Immature natural killer cell (primary cell): ENCODE results near the gene TEK. TPM values are rescaled to one million over a fixed set of nuclear protein-coding genes. Genes with fewer than 3 reads are reported as not detected.
A peak's percentile ranks its signal among the peaks of the same experiment; 100 is the strongest.
"Not testable (repeated sequence)": the region's sequence is repeated elsewhere in the genome, so short reads cannot be mapped to it uniquely, and the experiment has no call there.

Source experiments
- DNase-seq, 3 donors: peaks; one replicate each; pipeline ENCODE4 v3.0.0; 2022; ENCODE audit warnings: mixed read lengths in 1 of 3
- H3K27ac Mint-ChIP-seq, 6 donors: one replicate each; pipeline ENCODE4 v1.8.0; 2020; ENCODE audit warnings: mixed read lengths in 6 of 6, mild to moderate bottlenecking in 5 of 6, inconsistent platforms in 4 of 6, moderate library complexity in 3 of 6
- H3K27me3 Mint-ChIP-seq, 3 donors: one replicate each; pipeline ENCODE4 v1.8.0; 2020 to 2021; ENCODE audit warnings: low read depth in 3 of 3, mild to moderate bottlenecking in 3 of 3, mixed read lengths in 3 of 3, moderate library complexity in 3 of 3, inconsistent platforms in 1 of 3
- H3K36me3 Mint-ChIP-seq, 3 donors: one replicate each; pipeline ENCODE4 v1.8.0; 2020; ENCODE audit warnings: mixed read lengths in 3 of 3, inconsistent platforms in 2 of 3, mild to moderate bottlenecking in 2 of 3
- H3K4me1 Mint-ChIP-seq, 2 donors: one replicate each; pipeline ENCODE4 v1.8.0; 2020; ENCODE audit warnings: inconsistent platforms in 2 of 2, mild to moderate bottlenecking in 2 of 2, mixed read lengths in 2 of 2, moderate library complexity in 1 of 2
- H3K4me3 Mint-ChIP-seq, 5 donors: one replicate each; pipeline ENCODE4 v1.8.0; 2020; ENCODE audit warnings: mild to moderate bottlenecking in 5 of 5, mixed read lengths in 5 of 5, inconsistent platforms in 3 of 5, moderate library complexity in 3 of 5
- H3K9me3 Mint-ChIP-seq, 6 donors: one replicate each; pipeline ENCODE4 v1.8.0; 2020; ENCODE audit warnings: mild to moderate bottlenecking in 6 of 6, mixed read lengths in 6 of 6, inconsistent platforms in 4 of 6, moderate library complexity in 3 of 6
- polyA plus RNA-seq, 3 donors: library from polyadenylated mRNA; unstranded; fragments of 300-500 nt; fragmentation: Illumina TruSeq; gene quantifications; one replicate each; pipeline ENCODE4 v1.2.3, GENCODE V29; 2021

Gene TEK
- polyA plus RNA-seq, 3 donors from 2014 or later, result not detected

GRCh38 chr9:27093384-27094067 is 15.5 kb upstream of the TEK start:
- peak overlapping the region in 2 of 5 donors; percentile 2 to 9 for H3K4me3 Mint-ChIP-seq
- not testable (repeated sequence) for H3K27ac Mint-ChIP-seq, H3K4me1 Mint-ChIP-seq, DNase-seq, H3K36me3 Mint-ChIP-seq, H3K27me3 Mint-ChIP-seq
- H3K9me3 Mint-ChIP-seq, result peaks cover 0 to 19% (median 1%) of the 10 kb centered on the region in 6 donors

GRCh38 chr9:27094640-27095298 is 14.3 kb upstream of the TEK start:
- no peak overlapping the region for H3K4me3 Mint-ChIP-seq
- H3K27ac Mint-ChIP-seq, result no peak overlapping the region
- no peaks in the 10 kb centered on the region for H3K36me3 Mint-ChIP-seq
- no peak for DNase-seq
- peaks cover 0 to 17% (median 1%) of the 10 kb centered on the region in 6 donors for H3K9me3 Mint-ChIP-seq
- peaks cover 0 to 9% of the 10 kb centered on the region in 2 donors for H3K4me1 Mint-ChIP-seq
- peaks cover 2 to 8% (median 3%) of the 10 kb centered on the region in 3 donors for H3K27me3 Mint-ChIP-seq

- Mint-ChIP-seq H3K9me3 (no peaks in the 10 kb centered on the region), H3K4me3 (no peak overlapping the region), H3K27ac (no peak overlapping the region), H3K4me1 (no peaks in the 10 kb centered on the region), H3K27me3 (peaks cover 0 to 2% (median 0%) of the 10 kb centered on the region in 3 donors), H3K36me3 (no peaks in the 10 kb centered on the region)
- no peak for DNase-seq
Measured at GRCh38 chr9:27107241-27107640, 1.8 kb upstream of the TEK start.

- DNase-seq, result no peak
- Mint-ChIP-seq H3K27ac (no peak overlapping the region), H3K27me3 (peaks cover 1 to 2% (median 2%) of the 10 kb centered on the region in 3 donors), H3K9me3 (peaks cover 0 to 3% (median 0%) of the 10 kb centered on the region in 6 donors), H3K4me3 (no peak overlapping the region), H3K4me1 (no peaks in the 10 kb centered on the region), H3K36me3 (no peaks in the 10 kb centered on the region)
Measured at GRCh38 chr9:27109621-27110020, 596 bp downstream of the TEK start.

- H3K9me3 Mint-ChIP-seq, result peaks cover 0 to 3% (median 0%) of the 10 kb centered on the region in 6 donors
- H3K4me3 Mint-ChIP-seq, result no peak overlapping the region
- DNase-seq, result no peak
- no peak overlapping the region for H3K27ac Mint-ChIP-seq
- no peaks in the 10 kb centered on the region for H3K4me1 Mint-ChIP-seq
- peaks cover 1 to 2% (median 2%) of the 10 kb centered on the region in 3 donors for H3K27me3 Mint-ChIP-seq
- no peaks in the 10 kb centered on the region for H3K36me3 Mint-ChIP-seq
Measured at GRCh38 chr9:27110181-27110580, 1.2 kb downstream of the TEK start.

GRCh38 chr9:27112235-27112634 is 3.2 kb downstream of the TEK start:
- Mint-ChIP-seq H3K36me3 (peaks cover 0 to 7% (median 0%) of the 10 kb centered on the region in 3 donors), H3K4me3 (no peak overlapping the region), H3K9me3 (peaks cover 0 to 9% (median under 1%) of the 10 kb centered on the region in 6 donors), H3K27ac (no peak overlapping the region), H3K4me1 (no peaks in the 10 kb centered on the region), H3K27me3 (peaks cover 1 to 2% (median 2%) of the 10 kb centered on the region in 3 donors)
- DNase-seq, result no peak

- Mint-ChIP-seq H3K27ac (no peak overlapping the region), H3K27me3 (peaks cover 0 to 1% (median under 1%) of the 10 kb centered on the region in 3 donors), H3K9me3 (peaks cover 0 to 11% (median 3%) of the 10 kb centered on the region in 6 donors), H3K4me3 (no peak overlapping the region), H3K4me1 (no peaks in the 10 kb centered on the region), H3K36me3 (peaks cover 0 to 7% (median 0%) of the 10 kb centered on the region in 3 donors)
- no peak for DNase-seq
Measured at GRCh38 chr9:27117489-27118135, 8.6 kb downstream of the TEK start.

GRCh38 chr9:27118916-27119315 is 9.9 kb downstream of the TEK start:
- H3K27ac Mint-ChIP-seq, result no peak overlapping the region
- DNase-seq, result no peak
- H3K4me1 Mint-ChIP-seq, result no peaks in the 10 kb centered on the region
- H3K36me3 Mint-ChIP-seq, result peaks cover 0 to 7% (median 0%) of the 10 kb centered on the region in 3 donors
- H3K4me3 Mint-ChIP-seq, result no peak overlapping the region
- peaks cover 0 to 11% (median 3%) of the 10 kb centered on the region in 6 donors for H3K9me3 Mint-ChIP-seq
- no peaks in the 10 kb centered on the region for H3K27me3 Mint-ChIP-seq

GRCh38 chr9:27124151-27124550 is 15.1 kb downstream of the TEK start:
- Mint-ChIP-seq H3K36me3 (no peaks in the 10 kb centered on the region), H3K4me1 (no peaks in the 10 kb centered on the region), H3K4me3 (no peak overlapping the region), H3K9me3 (peaks cover 0 to 5% (median 2%) of the 10 kb centered on the region in 6 donors), H3K27me3 (peaks cover 0 to 2% (median 0%) of the 10 kb centered on the region in 3 donors), H3K27ac (no peak overlapping the region)
- DNase-seq, result no peak

GRCh38 chr9:27125030-27125429 is 16.0 kb downstream of the TEK start:
- no peak for DNase-seq
- peaks cover 0 to 5% (median under 1%) of the 10 kb centered on the region in 6 donors for H3K9me3 Mint-ChIP-seq
- H3K4me3 Mint-ChIP-seq, result no peak overlapping the region
- peaks cover 0 to 4% (median 1%) of the 10 kb centered on the region in 3 donors for H3K27me3 Mint-ChIP-seq
- H3K4me1 Mint-ChIP-seq, result no peaks in the 10 kb centered on the region
- H3K36me3 Mint-ChIP-seq, result no peaks in the 10 kb centered on the region
- no peak overlapping the region for H3K27ac Mint-ChIP-seq

GRCh38 chr9:27125936-27126335 is 16.9 kb downstream of the TEK start:
- peaks cover 0 to 4% (median 1%) of the 10 kb centered on the region in 3 donors for H3K27me3 Mint-ChIP-seq
- H3K36me3 Mint-ChIP-seq, result no peaks in the 10 kb centered on the region
- no peak overlapping the region for H3K4me3 Mint-ChIP-seq
- H3K4me1 Mint-ChIP-seq, result no peaks in the 10 kb centered on the region
- H3K9me3 Mint-ChIP-seq, result peaks cover 0 to 5% (median under 1%) of the 10 kb centered on the region in 6 donors
- no peak for DNase-seq
- H3K27ac Mint-ChIP-seq, result no peak overlapping the region

- Mint-ChIP-seq H3K4me3 (no peak overlapping the region), H3K27me3 (peaks cover 0 to 4% (median 1%) of the 10 kb centered on the region in 3 donors), H3K27ac (no peak overlapping the region), H3K9me3 (peaks cover 0 to 5% (median under 1%) of the 10 kb centered on the region in 6 donors), H3K36me3 (no peaks in the 10 kb centered on the region), H3K4me1 (no peaks in the 10 kb centered on the region)
- no peak for DNase-seq
Measured at GRCh38 chr9:27126670-27127069, 17.6 kb downstream of the TEK start.

- H3K4me3 Mint-ChIP-seq, result no peak overlapping the region
- no peak for DNase-seq
- no peaks in the 10 kb centered on the region for H3K4me1 Mint-ChIP-seq
- H3K36me3 Mint-ChIP-seq, result no peaks in the 10 kb centered on the region
- peaks cover 0 to 5% (median 0%) of the 10 kb centered on the region in 6 donors for H3K9me3 Mint-ChIP-seq
- no peak overlapping the region for H3K27ac Mint-ChIP-seq
- H3K27me3 Mint-ChIP-seq, result peaks cover 0 to 3% (median 1%) of the 10 kb centered on the region in 3 donors
Measured at GRCh38 chr9:27129221-27129620, 20.2 kb downstream of the TEK start.

- Mint-ChIP-seq H3K4me1 (no peaks in the 10 kb centered on the region), H3K27ac (no peak overlapping the region), H3K4me3 (no peak overlapping the region)
Measured at GRCh38 chr9:27131731-27132130, 22.7 kb downstream of the TEK start.

More at GRCh38 chr9:27131731-27132130, 22.7 kb downstream of the TEK start:
- DNase-seq, result no peak
- H3K9me3 Mint-ChIP-seq, result peaks cover 0 to 5% (median 0%) of the 10 kb centered on the region in 6 donors
- peaks cover 0 to 2% (median 1%) of the 10 kb centered on the region in 3 donors for H3K27me3 Mint-ChIP-seq
- H3K36me3 Mint-ChIP-seq, result no peaks in the 10 kb centered on the region
